Activated effector memory CD4-positive, alpha-beta T cell treated with Interleukin-2 at 50 U/mL for 16 hours (primary cell): ENCODE results near the gene PGPEP1.
"Not testable (repeated sequence)": the region's sequence is repeated elsewhere in the genome, so short reads cannot be mapped to it uniquely, and the experiment has no call there.

Source experiments
- DNase-seq: peaks from one replicate; pipeline ENCODE4 v3.0.0-alpha.2; 2020

PGPEP1 gene

GRCh38 chr19:18364826-18365528 is 24.6 kb downstream of the PGPEP1 start:
- no peak for DNase-seq

GRCh38 chr19:18366021-18366435 is 25.6 kb downstream of the PGPEP1 start:
- DNase-seq = no peak

GRCh38 chr19:18368504-18369222 is 28.3 kb downstream of the PGPEP1 start:
- DNase-seq = no peak

GRCh38 chr19:18373407-18373891 is 33.1 kb downstream of the PGPEP1 start:
- DNase-seq = no peak

GRCh38 chr19:18373892-18374629 is 33.7 kb downstream of the PGPEP1 start:
- peak; percentile 25 for DNase-seq

GRCh38 chr19:18377026-18377425 is 36.6 kb downstream of the PGPEP1 start:
- no peak for DNase-seq

GRCh38 chr19:18379803-18380747 is 39.7 kb downstream of the PGPEP1 start:
- DNase-seq = no peak

GRCh38 chr19:18380843-18381242 is 40.4 kb downstream of the PGPEP1 start:
- no peak for DNase-seq

- not testable (repeated sequence) for DNase-seq
Measured at GRCh38 chr19:18383622-18384021, 43.2 kb downstream of the PGPEP1 start.

GRCh38 chr19:18384775-18385174 is 44.4 kb downstream of the PGPEP1 start:
- DNase-seq = no peak

GRCh38 chr19:18385359-18385674 is 44.9 kb downstream of the PGPEP1 start:
- DNase-seq = no peak

- DNase-seq = no peak
Measured at GRCh38 chr19:18385675-18386542, 45.5 kb downstream of the PGPEP1 start, which contains the start of gene GDF15. TSS of gene GDF15 (plus strand) at chr19:18386158. CDS start at chr19:18386190, 32 bp downstream.

- no peak for DNase-seq
Measured at GRCh38 chr19:18386543-18387271, 46.3 kb downstream of the PGPEP1 start.

- peak; percentile 71 for DNase-seq
Measured at GRCh38 chr19:18388100-18388959, 47.9 kb downstream of the PGPEP1 start.

- DNase-seq = no peak
Measured at GRCh38 chr19:18388960-18389725, 48.7 kb downstream of the PGPEP1 start.

- DNase-seq = no peak
Measured at GRCh38 chr19:18389726-18390064, 49.3 kb downstream of the PGPEP1 start.

GRCh38 chr19:18390065-18390907 is 49.9 kb downstream of the PGPEP1 start:
- DNase-seq = no peak

GRCh38 chr19:18391509-18392075 is 51.2 kb downstream of the PGPEP1 start:
- DNase-seq = no peak
